Activated gamma-delta T cell treated with anti-CD3 and anti-CD28 coated beads, Interleukin-2, amount 50 U/mL, for 16 hours (primary cell): ENCODE results near the gene AMIGO1.

Experiments
- DNase-seq: peaks from one replicate; pipeline ENCODE4 v3.0.0-alpha.2; 2020; ENCODE audit warnings: low read depth

The AMIGO1 gene, protein sequence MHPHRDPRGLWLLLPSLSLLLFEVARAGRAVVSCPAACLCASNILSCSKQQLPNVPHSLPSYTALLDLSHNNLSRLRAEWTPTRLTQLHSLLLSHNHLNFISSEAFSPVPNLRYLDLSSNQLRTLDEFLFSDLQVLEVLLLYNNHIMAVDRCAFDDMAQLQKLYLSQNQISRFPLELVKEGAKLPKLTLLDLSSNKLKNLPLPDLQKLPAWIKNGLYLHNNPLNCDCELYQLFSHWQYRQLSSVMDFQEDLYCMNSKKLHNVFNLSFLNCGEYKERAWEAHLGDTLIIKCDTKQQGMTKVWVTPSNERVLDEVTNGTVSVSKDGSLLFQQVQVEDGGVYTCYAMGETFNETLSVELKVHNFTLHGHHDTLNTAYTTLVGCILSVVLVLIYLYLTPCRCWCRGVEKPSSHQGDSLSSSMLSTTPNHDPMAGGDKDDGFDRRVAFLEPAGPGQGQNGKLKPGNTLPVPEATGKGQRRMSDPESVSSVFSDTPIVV

DNA sequence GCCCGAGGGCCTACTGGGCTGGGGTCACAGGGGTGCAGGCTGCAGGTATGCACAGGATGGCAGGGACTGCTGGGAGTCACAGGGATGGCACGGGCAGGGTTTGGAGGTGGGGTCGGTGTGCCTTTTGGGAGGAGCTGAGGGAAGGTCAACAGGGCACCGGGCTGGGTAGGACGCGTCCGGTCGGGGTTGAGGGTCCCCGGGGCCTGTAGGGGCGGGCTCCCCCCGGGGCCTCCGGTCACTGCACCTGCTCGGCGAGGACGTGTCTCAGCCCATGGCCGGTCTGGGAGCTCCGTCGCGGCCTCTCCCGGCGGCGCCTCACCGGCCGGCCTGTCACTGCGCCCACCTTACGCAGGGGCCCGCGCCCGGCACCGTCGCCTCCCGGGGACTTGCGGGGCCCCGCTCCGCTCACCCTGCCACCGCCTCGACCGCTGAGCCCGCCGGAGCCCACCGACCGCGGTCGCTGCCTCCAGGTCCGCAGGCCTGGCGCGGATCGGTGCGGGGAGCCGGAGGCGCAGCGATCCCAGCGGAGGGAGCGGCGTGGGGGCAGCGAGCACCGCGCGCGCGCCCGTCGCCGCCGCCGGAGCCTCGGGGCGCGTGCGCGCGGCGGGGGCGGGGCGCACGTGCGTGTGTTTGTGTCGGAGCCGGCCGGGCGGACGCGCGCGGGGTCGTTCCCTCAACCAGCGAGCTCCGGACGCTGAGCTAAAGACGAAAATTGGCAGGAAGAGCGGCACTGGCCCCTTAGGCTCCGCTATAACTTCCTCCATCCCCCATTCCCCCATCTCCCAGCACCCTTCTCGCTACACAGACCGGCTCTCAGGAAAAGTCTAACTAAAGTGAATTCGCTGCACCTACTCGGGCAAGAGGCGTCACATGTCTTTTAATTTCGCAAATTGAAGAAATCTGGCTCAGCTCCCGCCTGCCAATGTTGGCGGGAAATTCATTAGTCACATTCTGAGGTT lies at the start of gene AMIGO1:
TSS of gene AMIGO1 (minus strand) at position 552 of the 959 bp plus-strand sequence. CDS start 815 bp downstream, outside the sequence.
- peak; percentile 38 for DNase-seq

DNA sequence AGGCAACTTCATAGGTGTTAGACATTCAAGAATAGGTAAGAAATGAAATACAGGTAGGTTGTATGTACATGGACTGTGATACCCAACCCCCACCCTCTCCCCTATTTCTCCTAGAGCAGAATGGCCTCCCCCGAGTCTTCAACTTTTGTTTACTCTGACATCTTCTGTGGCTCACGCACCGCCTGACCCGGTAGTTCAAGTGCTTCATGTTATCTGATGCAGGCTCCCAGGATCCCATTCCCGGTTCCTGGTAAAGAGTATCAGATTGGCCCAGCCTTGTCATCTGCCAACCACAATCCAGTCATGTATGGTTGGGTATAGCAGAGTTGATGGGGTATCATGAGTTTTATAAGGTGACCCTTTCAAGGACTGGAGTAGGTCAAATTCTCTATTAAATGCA lies 48.0 kb upstream of the AMIGO1 start:
- no peak for DNase-seq

DNA sequence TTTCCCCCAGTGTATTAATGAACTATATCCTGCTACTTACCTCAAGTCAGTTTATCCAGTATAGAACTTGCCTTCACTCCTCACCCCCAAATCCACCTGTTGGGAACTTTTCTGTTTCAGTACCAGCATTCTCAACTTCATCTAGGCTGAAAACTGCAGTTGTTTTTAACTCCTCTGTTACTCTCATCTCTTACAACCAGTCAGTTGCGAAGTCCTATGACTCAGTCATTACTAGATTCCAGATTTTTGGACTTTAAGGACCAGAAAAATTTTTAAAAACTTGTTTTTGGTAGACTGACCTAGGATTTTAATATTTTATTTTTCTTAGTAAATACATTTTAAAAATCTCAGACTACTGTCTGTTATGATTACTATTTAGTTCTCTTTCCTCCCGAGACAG lies 47.0 kb upstream of the AMIGO1 start:
- DNase-seq = no peak

DNA sequence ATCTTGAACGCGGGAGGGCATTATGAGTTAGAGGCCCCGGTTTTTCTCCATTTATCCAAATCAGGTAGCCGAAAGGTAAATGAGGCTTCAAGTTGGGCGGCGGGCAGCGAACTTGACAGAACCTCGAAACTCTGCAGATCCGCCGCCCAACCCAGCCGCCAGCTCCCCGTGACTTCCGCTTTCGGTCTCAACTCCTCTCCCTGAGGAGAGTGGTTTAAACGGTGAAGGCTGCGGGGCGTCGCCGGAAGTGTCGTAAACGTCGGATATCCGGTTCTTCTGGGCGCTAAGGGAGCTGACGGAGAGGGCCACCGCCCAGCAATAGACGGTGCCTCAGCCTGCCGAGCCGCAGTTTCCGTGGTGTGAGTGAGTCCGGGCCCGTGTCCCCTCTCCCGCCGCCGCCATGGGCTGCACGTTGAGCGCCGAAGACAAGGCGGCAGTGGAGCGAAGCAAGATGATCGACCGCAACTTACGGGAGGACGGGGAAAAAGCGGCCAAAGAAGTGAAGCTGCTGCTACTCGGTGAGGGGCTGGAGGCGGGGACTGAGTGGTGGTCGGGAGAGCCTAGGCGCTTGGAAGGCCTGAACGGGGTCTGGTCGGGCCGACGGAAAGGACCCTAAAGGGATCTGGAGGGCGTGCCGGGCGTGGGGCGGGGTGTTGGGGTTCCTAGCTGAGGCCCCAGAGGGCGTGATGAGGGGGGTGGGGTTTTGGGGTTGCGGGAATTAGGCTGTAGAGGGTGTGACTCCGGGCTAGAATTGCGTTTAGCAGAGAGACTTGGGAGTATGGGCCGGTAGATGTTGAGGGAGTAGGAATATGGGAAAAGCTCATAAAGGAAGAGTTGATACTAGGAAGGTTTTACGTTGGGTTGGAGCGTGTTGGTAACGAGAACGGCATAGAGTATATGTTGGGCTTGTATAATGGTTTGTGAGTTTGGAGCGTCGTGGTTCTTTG lies 39.1 kb upstream of the AMIGO1 start, which contains the start of gene GNAI3:
TSS of gene GNAI3 (plus strand) at position 295 of the 947 bp plus-strand sequence. CDS start at position 401, 106 bp downstream.
- DNase-seq = peak; percentile 97

DNA sequence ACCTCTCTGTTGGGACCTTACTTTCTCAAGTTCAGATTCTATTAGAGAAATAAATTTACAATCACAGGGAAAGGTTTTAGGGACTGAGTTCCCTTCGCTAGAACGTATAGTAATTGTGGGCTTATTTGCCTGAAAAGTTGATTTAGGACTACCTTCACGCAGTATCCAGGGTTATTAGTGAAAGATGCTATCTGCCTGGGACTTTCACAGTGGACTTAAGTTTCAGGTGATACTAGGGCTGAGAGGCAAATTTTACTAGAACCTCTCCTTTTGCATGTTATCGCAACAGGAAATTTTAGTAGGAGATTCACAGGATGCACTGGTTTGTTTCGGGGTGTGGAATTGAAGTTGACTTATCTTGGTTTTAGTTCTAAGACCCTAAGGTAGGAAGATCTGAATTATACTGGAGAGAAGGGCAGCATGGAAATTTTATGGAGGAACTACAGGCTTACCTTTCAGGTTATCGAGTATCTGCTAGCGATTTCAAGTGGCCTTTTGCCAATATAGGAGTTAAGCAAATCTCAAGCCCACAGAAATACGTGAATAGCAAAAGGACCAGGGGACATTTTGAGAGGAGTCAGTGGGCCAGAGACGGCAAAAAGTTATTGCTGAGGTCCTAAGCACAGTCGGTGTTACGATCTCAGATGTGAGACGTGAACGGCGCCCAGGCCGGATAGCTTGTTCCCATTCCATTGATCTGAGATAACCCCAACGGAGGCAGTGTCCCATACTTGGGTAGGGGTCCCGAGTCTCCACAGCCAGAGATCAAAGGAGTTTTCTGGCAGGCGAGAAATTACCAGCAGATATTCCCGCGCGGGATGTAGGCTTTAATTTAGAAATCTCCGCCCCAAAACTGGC lies 38.2 kb upstream of the AMIGO1 start:
- no peak for DNase-seq

DNA sequence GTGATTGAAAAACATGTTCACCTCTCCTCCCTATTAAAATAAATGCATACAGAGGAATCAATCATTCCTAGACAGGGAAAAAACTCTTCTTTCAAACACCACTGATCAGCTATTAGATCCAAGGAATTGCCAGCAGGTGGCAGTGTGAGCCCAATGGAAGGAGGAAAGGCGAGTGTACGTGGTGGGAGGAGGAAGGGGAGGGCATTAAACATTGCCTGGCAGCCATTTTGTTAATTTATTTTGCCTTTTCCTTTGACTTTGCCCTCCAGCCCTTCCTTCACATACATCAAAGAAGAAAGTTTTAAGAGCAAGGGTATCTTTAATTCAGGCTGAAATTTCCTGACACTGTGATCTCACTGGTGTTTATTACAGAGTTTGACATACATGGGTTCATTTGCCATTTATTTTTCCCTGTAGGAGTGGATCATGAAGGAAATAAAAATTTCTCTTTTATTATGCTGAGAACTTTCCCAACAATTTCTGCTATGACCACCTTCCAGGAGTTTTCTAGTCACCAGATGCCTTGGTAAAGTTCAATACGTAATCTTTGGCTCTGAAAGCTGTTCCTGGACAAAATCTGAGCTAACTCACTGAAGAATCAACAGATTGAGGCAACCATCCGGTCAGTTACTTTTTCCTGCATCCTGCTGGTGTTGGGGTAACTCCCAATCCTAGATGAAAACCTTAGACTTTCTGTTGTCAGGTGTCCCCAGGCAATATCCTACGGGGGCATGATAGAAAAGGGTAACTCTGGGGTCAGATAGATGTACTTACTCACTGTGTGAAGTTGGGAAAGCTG lies 37.0 kb upstream of the AMIGO1 start:
- DNase-seq = peak; percentile 83

DNA sequence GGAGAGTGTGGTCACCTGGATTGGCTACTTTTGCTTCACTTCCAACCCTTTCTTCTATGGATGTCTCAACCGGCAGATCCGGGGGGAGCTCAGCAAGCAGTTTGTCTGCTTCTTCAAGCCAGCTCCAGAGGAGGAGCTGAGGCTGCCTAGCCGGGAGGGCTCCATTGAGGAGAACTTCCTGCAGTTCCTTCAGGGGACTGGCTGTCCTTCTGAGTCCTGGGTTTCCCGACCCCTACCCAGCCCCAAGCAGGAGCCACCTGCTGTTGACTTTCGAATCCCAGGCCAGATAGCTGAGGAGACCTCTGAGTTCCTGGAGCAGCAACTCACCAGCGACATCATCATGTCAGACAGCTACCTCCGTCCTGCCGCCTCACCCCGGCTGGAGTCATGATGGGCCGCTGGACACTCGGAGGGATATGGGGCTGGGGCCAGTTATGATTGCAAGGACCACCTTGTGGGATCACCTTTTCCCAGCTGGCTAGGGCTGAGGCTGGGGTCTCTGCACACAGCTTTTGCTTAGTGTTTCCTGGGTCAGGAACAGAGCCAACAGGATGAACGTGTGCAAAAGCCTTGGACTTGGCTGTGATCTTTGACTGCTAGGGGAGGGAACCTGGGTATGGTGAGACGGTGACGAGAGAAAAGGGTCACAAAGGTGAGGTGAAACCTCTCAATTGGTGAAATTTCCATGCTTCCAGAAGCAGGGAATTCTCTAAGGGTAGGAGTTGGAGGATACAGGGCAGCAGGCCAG lies 34.6 kb upstream of the AMIGO1 start:
- DNase-seq = no peak

DNA sequence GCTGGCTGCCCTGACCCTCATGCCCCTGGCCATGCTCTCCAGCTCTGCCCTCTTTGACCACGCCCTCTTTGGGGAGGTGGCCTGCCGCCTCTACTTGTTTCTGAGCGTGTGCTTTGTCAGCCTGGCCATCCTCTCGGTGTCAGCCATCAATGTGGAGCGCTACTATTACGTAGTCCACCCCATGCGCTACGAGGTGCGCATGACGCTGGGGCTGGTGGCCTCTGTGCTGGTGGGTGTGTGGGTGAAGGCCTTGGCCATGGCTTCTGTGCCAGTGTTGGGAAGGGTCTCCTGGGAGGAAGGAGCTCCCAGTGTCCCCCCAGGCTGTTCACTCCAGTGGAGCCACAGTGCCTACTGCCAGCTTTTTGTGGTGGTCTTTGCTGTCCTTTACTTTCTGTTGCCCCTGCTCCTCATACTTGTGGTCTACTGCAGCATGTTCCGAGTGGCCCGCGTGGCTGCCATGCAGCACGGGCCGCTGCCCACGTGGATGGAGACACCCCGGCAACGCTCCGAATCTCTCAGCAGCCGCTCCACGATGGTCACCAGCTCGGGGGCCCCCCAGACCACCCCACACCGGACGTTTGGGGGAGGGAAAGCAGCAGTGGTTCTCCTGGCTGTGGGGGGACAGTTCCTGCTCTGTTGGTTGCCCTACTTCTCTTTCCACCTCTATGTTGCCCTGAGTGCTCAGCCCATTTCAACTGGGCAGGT lies 33.9 kb upstream of the AMIGO1 start:
- no peak for DNase-seq

DNA sequence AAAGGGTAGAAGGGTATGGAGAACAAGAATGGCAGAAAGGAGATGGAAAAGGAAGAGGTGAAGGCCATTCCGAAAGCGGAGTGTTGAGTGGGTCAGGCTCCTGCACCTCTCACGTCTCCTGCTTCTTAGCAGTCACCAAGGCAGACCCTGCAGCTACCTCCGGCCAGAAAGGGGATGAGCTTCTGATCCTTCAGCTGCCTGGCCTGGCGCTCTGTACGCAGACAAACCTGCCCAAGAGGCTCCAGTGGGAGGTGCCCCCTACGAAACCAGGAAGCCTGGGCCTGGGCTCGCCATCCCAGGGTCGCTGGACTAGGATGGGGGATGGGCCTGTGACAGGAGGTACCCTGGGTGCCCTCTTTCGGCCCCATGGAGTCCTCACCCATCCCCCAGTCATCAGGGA lies 33.1 kb upstream of the AMIGO1 start:
- no peak for DNase-seq

DNA sequence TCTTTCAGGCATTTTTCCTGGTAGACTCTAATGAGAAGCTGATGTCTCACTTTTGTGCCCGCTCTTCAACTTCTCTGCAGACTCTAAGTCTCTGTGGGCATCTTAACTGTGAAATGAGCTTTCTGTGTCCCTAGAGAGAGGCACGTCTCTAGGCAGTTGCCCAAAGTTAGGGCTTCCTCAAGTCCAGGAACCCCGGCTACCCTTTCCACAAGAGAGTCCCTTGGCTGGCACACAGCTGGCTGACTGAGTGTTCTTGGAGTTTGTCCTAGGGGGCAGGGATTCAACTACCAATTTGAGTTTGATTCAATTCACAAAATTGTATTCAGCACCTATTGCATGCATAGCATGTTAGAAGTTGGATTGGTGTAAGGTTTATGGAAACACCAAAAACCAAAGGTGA lies 31.6 kb upstream of the AMIGO1 start:
- DNase-seq = no peak

DNA sequence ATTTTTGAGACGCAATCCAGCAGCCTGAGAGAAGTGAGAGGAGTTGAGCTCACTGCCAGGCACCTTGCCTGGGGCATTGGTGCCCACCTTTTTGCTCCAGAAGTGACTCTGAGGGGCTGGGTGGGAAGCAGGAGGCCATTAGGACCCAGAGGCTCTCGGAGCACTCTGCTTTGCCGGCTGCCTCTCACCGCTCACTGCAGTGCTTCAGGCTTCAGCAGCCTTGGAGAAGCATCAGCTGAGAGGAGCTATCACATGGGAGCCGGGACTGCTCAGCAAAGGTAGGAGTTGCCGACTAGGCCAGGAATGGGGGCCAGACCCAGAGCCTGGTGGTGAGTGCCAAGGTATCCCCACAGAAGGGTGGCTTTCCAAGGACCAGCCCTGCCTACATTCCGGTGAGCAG lies 30.1 kb upstream of the AMIGO1 start, which contains the start of gene GPR61:
TSS of gene GPR61 (plus strand) at position 197 of the 400 bp plus-strand sequence. CDS start 3,151 bp downstream, outside the sequence.
- DNase-seq = no peak

DNA sequence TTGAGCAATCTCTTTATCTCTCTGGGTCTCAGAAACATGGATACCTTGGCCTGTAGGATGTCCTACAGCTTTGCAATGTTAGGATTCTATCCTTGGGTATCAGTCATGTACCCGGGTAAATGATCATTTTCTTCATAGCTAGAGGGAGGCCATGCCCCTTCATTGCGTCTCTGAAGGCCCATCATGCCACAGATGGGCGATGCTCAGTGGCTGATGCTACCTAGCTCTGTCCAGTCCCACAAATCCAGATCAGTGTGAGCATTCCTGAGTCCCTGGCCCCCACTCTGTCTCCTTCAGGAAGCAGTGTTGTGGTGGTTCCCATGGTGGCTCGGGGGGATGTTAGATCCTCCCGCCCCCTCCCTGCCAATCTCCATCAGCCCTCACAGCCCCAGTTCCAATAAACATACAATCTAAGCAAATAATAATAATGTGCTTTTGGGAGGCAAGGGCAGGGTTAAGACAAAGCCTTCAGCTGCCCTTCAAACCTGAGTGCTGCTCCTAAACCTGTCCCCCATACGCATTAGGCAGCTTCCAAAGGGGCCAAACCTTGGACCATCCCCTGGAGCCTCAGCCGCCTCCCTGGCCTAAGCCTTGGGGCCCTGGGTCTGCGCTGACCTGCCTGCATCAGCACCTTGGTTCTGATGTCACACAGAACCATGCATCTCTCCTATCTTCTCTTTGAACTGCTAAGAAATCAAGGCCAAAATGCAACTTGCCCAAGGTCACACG lies 29.5 kb upstream of the AMIGO1 start:
- no peak for DNase-seq

DNA sequence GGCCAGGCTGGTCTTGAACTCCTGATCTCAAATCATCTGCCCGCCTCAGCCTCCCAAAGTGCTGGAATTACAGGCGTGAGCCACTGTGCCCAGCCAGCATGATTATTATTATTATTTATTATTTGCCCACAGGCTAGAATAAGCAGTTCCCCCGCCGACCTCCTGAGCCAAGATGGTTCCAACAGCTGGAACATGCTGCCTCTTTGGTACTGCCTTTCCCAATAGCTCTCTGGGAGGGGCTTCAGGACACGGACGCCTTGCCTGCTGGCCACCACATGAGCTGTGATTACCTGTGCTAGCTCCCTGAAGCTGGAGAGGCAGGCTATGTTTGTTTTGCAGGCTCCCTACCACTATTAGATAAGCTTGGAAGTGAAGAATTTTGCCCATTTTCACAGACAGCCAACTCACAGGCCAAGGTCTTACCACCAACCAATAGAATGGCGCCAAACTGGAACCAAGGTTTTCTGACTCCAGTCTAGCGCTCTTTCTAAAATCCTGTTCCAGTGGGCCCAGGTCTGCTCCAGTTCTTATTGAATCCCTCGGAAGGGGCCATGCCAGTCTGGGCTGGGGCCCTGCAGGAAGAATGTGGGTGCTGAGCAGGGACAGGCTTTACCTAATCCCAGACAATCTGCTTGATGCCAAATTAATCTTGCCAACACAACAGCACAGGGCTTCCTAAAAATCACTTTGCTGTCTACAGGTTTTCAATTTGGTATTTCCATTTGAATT lies 28.1 kb upstream of the AMIGO1 start:
- no peak for DNase-seq

DNA sequence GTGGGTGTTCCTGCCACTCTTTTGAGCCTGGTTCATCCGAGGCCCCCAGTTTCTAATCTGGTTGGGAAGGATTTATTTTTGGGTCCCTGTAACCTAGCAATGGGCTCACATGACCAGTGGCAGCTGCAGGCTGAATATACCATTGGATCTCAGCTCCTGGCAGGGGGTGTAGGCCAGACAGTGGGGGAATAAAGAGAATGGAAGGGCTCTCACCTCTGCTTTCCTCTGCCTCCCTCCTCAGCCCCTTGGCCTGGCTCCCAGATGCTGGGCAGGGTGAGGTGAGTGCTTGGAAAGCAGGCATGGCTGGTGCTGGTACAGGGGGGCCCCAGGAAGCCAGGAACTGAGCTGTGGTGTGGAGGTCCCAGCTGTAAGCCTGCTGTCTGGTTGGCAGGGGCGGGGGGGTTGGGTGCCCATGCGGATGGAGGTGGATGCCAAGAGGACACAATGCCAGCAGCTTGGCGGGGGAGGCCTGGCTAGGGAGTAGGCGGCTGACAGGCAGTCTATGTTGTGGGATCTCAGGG lies 26.5 kb upstream of the AMIGO1 start:
- DNase-seq = no peak

DNA sequence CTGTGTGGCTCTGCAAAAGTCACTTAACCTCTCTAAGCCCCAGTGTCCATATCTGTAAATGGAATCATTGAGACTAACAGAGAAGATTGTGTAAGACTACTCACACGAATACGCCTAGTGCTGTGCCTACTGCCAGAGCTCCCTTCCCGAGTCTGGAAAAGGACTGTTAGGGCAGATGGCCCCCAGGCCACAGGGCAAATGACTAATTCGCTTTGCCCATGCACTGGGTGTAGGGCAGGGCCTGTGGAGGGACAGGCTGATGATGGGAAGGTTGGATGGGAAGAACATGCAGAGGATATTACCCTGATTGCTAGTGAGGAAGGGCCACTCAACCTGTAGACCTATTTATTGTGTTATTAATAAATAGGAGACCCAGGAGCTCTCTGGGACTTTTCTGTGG lies 26.0 kb upstream of the AMIGO1 start:
- DNase-seq = no peak

DNA sequence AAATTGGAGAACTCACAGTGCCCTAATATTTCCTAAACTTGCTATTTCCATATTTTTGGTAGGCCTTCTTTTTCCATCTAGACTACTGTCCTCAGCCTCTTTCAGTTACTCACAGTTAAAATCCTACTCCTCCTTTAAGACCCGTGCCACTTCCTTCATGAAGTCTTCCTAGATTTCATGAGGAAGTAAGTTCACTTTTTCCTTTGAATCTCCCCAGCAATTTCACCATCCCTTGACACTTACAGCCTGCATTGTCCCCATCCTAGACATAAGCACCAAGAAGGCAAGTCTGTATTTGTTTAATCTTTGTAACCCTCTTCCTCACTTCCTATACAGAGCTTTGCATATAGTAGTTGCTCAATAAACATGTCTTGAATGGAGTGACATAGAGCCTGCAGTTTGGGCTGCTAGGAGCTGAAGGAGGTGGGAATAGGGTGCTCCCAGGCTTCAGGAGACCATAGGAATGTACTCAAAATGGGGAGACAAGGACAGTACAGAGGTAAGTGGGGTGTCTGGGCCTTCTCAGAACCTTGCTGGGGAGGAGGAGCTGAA lies 24.9 kb upstream of the AMIGO1 start:
- DNase-seq = no peak
